ENCODE data around the gene IRF4.
A peak's percentile ranks its signal among the peaks of the same experiment; 100 is the strongest.

The IRF4 gene

DNA sequence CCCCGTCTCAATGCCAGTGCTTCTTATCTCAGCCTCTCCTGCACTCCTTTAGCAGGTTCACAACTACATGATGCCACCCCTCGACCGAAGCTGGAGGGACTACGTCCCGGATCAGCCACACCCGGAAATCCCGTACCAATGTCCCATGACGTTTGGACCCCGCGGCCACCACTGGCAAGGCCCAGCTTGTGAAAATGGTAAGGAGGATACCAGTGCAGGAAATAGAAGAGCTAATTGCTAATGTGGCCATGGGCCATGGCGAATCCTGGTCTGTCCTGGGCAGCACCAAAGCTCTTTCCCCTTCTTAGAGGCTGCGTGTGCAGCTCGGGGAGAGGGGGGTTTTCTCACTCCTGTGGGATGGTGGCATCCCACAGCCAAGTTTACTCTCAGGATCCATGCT, 5.5 kb downstream of the IRF4 start:
- no peak overlapping the region for H3K4me3 ChIP-seq (ENCODE audit: low read depth, low read length)
- TF ChIP-seq, protein P1, sequence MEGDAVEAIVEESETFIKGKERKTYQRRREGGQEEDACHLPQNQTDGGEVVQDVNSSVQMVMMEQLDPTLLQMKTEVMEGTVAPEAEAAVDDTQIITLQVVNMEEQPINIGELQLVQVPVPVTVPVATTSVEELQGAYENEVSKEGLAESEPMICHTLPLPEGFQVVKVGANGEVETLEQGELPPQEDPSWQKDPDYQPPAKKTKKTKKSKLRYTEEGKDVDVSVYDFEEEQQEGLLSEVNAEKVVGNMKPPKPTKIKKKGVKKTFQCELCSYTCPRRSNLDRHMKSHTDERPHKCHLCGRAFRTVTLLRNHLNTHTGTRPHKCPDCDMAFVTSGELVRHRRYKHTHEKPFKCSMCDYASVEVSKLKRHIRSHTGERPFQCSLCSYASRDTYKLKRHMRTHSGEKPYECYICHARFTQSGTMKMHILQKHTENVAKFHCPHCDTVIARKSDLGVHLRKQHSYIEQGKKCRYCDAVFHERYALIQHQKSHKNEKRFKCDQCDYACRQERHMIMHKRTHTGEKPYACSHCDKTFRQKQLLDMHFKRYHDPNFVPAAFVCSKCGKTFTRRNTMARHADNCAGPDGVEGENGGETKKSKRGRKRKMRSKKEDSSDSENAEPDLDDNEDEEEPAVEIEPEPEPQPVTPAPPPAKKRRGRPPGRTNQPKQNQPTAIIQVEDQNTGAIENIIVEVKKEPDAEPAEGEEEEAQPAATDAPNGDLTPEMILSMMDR (IDR thresholded peaks at IDR 0.05; ENCODE audit: low read depth, low read length, missing control alignments): no peak
- no peak for DNase-seq (ENCODE audit: low read depth)

DNA sequence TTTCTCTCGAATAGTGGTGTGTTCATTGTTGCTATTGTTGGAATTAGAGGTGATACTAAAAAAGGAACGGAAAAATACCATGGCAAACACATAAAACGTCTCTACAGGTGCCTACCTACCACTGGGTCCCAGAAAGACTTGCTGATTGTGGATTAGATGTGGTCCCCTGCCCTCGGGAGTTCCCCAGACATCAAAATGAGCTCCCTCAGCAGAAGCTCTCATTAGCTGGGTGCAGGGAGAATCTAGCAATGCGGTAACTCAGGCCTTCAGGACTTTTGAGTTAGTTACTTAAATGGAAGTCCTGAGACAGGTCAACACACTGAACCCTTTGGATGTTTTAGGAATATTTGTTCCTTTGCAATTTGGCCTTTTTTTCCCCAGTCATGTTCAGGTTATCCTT, 6.1 kb downstream of the IRF4 start:
- TF ChIP-seq, protein P1 (IDR thresholded peaks at IDR 0.05; ENCODE audit: low read depth, low read length, missing control alignments): no peak
- H3K4me3 ChIP-seq (ENCODE audit: low read depth, low read length): no peak overlapping the region
- DNase-seq (ENCODE audit: low read depth): no peak

DNA sequence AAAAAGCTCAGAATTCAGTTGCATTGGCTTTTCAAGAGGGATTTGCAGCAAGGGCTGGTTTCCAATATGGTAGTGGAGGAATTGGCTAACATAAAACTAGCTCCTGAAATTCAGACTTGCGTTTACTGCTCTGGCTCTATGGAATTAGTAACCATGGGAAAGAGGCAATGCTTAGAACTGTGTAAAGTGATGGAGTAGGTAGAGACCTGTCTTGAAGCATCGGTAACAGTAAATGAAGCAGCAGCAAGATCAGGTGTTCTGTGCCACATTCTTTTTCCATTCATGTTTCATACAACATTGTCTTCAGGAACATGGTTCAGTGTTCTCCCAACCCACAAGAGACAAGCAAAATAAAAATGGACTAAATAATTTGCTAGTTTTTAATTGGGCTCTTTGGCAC, 6.5 kb downstream of the IRF4 start:
- H3K4me3 ChIP-seq (ENCODE audit: low read depth, low read length): no peak overlapping the region; the same call in 1 of the 2 replicates
- TF ChIP-seq, protein P1 (IDR thresholded peaks at IDR 0.05; ENCODE audit: low read depth, low read length, missing control alignments): no peak
- no peak for DNase-seq (ENCODE audit: low read depth)

DNA sequence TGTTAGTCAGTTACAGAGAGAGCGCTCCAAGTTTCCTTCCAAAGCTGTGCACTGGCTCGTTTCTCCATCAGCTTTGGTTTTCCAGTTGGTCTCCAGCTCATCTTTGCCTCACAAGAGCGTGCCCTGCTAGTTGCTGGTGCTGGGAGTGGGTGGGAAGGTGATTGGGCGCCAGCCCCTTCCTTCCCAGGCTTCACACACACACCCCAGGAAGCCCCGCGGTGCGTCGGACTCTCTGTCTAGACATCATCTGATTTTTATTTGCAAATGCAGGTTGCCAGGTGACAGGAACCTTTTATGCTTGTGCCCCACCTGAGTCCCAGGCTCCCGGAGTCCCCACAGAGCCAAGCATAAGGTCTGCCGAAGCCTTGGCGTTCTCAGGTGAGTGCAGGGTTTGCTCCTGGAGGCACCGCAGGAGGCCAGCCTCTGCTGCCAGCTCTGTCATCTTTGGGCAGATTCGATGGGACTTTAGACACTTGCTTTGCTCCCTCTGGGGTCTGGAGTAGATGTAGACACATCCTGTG, 7.1 kb downstream of the IRF4 start:
- TF ChIP-seq, protein P1 (IDR thresholded peaks at IDR 0.05; ENCODE audit: low read depth, low read length, missing control alignments): no peak
- H3K4me3 ChIP-seq (ENCODE audit: low read depth, low read length): no peak overlapping the region; the same call in 1 of the 2 replicates
- DNase-seq (ENCODE audit: low read depth): no peak

DNA sequence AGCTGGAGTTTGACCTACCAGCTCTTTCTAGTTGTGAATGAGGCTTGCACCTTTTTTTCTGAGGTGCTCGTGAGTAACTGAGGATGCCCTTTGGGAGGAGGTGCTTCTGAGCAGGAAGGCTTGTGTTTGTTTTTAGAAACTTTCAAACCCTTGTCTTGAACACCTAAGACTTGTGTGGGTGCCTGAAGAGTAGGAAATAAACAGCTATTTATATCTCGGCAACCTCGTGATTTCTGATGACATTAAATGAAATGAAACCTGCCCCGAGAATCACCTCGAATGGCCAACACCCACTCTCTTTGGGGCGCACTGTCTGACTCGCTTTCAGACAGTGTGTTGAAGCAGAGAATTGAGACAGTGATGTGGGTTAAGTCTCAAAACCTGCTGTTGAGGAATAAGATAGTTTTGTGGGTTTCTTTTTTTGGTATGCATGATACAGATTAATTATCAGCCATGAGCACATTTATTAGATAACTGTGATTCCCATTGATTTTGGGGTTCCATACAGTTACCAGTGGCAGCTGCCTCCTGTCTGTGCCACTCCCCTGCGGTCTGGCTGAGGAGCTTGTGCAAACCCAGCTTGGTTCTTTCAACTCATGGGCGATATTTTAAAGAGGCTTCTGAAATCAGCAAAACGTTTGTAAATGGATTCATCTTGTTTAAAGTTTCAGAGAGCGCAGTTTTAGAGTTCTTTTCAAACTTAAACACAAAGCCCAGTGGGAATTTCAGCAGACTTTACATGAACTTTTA, 8.4 kb downstream of the IRF4 start:
- TF ChIP-seq, protein P1 (IDR thresholded peaks at IDR 0.05; ENCODE audit: low read depth, low read length, missing control alignments): no peak
- DNase-seq (ENCODE audit: low read depth): peak; percentile 73
- no peak overlapping the region for H3K4me3 ChIP-seq (ENCODE audit: low read depth, low read length)

DNA sequence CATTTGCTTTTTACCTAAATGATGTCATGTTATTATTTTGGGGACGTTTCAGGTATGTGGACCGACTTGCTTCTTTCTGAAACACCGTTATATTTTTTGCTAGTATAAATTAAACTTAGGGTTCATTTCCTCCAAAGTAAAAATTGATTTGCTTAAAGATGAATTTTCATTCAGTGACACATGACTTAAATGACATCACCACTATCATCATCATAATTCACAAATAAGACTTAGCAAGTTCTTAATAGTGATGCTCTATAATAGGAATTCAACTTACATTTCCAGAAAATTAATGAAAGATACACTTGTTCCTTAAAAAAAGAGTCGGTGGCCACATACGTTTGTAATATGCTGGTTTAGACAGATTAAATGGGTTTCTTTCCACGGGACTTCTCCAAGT, 9.3 kb downstream of the IRF4 start:
- H3K4me3 ChIP-seq (ENCODE audit: low read depth, low read length): no peak overlapping the region
- DNase-seq (ENCODE audit: low read depth): no peak
- TF ChIP-seq, protein P1 (IDR thresholded peaks at IDR 0.05; ENCODE audit: low read depth, low read length, missing control alignments): no peak

Data from GM12864 (cell line).